GM12864 (cell line): ENCODE measurements around the gene IL31.

Experiments
- DNase-seq: peaks from one replicate; pipeline ENCODE4 v3.0.0-alpha.2; 2011; ENCODE audit warnings: low read depth
- H3K4me3 ChIP-seq: 2 replicates; pipeline ENCODE4 v1.5.1; 2011; ENCODE audit warnings: mild to moderate bottlenecking, low read depth, low read length, control low read depth
- CTCF ChIP-seq: IDR thresholded peaks from 2 replicates; pipeline ENCODE4 v1.5.1; 2011; ENCODE audit warnings: low read depth, mild to moderate bottlenecking, moderate library complexity, low read length, control low read depth, inconsistent platforms; ENCODE audit errors: missing control alignments

IL31 gene

GRCh38 chr12:122192441-122192840 is 18.4 kb upstream of the IL31 start:
- no peak for TF ChIP-seq CTCF
- H3K4me3 ChIP-seq: no peak overlapping the region
- DNase-seq: no peak

- H3K4me3 ChIP-seq: no peak overlapping the region
- DNase-seq: peak; percentile 27
- peak; percentile 90 for TF ChIP-seq CTCF
Measured at GRCh38 chr12:122190842-122191668, 17.0 kb upstream of the IL31 start.

- no peak for TF ChIP-seq CTCF
- no peak overlapping the region for H3K4me3 ChIP-seq
- no peak for DNase-seq
Measured at GRCh38 chr12:122189626-122190475, 15.8 kb upstream of the IL31 start.

GRCh38 chr12:122187466-122187865 is 13.4 kb upstream of the IL31 start:
- H3K4me3 ChIP-seq: no peak overlapping the region
- TF ChIP-seq CTCF: no peak
- DNase-seq: no peak

- no peak for TF ChIP-seq CTCF
- no peak for DNase-seq
- H3K4me3 ChIP-seq: no peak overlapping the region
Measured at GRCh38 chr12:122185494-122186082, 11.6 kb upstream of the IL31 start.

- no peak for TF ChIP-seq CTCF
- no peak overlapping the region for H3K4me3 ChIP-seq
- no peak for DNase-seq
Measured at GRCh38 chr12:122185079-122185478, 11.1 kb upstream of the IL31 start.
